ENCODE measurements around the gene DNAJC21.

DNA sequence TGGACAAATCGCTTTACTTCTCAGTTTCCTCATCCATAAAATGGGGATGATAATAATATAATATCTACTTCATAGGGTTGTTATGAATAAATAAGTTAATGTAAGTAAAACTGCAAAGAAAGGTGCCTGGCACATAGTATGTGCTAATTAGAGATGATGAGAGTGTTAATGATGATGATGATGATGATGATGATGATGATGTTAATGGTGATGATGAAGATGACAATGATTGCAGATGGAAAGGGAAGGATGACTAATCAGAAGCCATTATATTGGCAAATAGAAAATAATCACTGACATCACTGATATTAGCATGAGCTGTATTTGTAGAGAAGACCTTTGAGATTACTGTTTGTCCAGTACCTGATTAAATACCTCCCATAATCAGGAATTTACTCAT, 34.6 kb upstream of the DNAJC21 start:
- no peak for TF ChIP-seq EZH2 (IDR thresholded peaks at IDR 0.05; ENCODE audit: borderline replicate concordance, low read length)
- TF ChIP-seq, protein P1, sequence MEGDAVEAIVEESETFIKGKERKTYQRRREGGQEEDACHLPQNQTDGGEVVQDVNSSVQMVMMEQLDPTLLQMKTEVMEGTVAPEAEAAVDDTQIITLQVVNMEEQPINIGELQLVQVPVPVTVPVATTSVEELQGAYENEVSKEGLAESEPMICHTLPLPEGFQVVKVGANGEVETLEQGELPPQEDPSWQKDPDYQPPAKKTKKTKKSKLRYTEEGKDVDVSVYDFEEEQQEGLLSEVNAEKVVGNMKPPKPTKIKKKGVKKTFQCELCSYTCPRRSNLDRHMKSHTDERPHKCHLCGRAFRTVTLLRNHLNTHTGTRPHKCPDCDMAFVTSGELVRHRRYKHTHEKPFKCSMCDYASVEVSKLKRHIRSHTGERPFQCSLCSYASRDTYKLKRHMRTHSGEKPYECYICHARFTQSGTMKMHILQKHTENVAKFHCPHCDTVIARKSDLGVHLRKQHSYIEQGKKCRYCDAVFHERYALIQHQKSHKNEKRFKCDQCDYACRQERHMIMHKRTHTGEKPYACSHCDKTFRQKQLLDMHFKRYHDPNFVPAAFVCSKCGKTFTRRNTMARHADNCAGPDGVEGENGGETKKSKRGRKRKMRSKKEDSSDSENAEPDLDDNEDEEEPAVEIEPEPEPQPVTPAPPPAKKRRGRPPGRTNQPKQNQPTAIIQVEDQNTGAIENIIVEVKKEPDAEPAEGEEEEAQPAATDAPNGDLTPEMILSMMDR (IDR thresholded peaks at IDR 0.05; ENCODE audit: low read length) = no peak
